CD4-positive, alpha-beta T cell treated with Interleukin-10 for 1 hour (primary cell): ENCODE measurements around the gene HIF3A.

Source experiments
- DNase-seq: peaks from one replicate; pipeline ENCODE4 v3.0.0-alpha.2; 2020

The HIF3A gene

DNA sequence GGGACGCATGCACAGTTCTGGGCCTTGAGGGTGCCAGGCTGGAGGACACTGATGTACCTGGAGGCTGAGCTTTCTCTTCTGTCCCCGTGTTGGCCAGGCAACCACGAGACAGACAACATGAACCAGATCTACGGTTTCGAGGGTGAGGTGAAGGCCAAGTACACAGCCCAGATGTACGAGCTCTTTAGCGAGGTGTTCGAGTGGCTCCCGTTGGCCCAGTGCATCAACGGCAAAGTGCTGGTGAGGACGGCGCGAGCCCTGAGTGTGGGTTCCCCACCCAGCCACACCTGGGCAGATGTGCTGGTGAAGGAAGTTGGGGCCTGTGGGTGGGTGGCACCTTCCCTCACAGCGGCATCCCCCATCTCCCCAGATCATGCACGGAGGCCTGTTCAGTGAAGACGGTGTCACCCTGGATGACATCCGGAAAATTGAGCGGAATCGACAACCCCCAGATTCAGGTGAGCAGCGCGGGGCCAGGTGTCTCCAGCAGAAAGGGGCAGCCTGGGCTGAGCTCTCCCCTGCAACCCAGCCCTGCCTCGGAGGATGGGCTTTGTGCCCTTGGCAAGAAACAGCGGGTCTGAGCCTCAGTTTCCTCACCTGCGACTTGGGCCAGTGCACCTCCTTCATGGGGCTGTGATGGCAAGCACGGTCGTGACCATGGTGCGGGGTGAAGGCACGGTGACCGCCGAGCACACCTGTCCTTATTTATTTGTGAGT, 90.3 kb downstream of the HIF3A start:
- DNase-seq, result no peak

DNA sequence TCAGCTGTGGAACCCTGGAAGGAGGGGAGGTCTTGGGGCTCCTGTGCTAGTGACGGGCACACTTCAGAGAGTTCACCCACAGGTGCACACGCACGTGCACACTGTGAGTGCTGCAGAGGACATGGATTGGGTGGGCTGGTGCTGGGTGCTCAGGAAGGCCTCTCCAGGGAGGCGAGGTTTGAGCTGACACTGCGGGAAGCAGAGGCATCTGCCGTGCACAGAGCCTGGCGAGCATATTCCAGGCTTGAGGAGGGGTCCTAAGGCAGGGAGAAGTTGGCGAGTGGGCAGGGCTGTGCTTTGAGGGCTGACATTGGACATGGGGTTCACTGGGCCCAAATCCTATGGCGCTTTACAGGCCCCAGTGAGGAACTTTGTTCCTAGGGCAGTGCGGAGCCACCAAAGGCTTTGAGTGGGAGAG, 90.9 kb downstream of the HIF3A start:
- DNase-seq, result no peak

DNA sequence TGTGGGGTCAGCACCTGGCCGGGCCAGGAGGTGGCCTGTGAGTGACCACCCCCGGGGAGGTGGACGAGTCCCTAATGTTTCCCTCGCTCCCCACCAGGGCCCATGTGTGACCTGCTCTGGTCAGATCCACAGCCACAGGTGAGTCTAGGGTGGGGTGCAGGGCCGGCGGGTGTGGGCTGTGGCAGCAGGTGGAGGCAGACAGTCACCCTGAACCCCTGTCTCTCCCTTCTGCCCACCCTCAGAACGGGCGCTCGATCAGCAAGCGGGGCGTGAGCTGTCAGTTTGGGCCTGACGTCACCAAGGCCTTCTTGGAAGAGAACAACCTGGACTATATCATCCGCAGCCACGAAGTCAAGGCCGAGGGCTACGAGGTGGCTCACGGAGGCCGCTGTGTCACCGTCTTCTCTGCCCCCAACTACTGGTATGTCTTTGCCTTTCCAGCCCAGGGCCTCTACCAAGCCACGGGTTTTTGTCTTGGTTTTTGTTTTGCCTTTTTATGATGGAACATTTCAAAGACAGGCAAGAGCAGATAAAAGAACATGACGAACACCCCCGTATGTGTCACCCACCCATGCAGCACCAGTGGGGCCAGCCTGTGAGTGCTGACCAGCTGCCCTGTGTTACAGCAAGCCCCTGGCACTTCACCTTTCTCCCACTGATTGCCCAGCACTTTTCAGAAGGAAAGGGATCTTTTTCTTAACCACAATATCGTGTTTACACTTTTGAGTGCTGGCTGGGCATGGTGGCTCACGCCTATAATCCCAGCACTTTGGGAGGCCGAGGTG, 91.7 kb downstream of the HIF3A start:
- no peak for DNase-seq

DNA sequence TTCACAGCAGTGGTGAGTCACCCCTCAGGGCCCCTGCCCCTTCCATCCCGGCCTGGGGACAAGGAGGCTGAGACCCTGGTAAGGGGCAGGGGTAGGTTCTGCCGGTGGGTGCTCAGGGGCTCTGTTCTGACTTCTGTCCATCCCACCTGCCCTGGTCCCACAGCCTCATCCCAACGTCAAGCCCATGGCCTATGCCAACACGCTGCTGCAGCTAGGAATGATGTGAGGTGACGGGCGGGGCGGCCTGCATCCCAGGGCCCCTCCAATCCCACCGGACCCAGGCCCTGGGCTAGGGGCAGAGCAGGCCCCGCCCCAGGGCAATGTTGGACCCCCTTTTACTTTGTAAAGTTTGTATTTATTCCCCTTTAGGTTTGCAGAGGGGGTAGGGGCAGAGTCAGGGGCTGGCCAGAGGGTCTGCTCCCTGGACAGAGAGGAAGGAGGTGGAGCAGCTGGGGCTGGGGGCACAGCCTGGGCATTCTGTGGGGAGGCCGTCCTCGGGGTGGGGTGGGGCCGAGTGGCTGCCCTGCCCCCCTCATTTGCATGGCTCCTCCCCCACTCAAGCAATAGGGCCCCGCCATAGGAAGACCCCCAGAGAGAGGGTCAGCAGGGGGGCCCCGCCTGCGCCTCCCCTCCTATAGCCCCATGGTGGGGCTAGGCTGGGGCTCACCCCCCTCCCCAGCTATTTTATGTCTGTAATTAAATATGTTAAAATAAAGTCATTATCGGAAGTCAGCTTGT, 93.4 kb downstream of the HIF3A start:
- DNase-seq, result no peak

DNA sequence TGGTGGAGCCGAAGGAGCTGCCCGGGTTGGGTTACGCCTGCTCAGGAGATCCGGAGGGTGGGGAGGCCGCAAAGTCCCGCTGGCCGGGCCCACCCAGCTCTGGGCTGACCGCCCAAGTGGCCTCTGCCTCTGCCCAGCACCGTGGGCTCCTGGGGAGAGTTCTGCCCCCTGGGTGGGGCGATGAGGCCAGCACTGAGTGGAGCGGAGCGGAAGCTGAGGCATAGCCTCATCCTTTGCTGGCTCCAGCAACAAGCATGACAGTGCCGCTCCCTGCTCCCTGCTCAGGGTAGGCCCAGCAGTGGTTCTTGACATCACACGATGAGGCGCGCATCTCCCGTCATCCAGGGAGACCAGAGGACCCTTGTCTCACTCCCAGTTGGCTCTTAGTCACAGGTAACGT, 94.0 kb downstream of the HIF3A start:
- DNase-seq, result no peak

DNA sequence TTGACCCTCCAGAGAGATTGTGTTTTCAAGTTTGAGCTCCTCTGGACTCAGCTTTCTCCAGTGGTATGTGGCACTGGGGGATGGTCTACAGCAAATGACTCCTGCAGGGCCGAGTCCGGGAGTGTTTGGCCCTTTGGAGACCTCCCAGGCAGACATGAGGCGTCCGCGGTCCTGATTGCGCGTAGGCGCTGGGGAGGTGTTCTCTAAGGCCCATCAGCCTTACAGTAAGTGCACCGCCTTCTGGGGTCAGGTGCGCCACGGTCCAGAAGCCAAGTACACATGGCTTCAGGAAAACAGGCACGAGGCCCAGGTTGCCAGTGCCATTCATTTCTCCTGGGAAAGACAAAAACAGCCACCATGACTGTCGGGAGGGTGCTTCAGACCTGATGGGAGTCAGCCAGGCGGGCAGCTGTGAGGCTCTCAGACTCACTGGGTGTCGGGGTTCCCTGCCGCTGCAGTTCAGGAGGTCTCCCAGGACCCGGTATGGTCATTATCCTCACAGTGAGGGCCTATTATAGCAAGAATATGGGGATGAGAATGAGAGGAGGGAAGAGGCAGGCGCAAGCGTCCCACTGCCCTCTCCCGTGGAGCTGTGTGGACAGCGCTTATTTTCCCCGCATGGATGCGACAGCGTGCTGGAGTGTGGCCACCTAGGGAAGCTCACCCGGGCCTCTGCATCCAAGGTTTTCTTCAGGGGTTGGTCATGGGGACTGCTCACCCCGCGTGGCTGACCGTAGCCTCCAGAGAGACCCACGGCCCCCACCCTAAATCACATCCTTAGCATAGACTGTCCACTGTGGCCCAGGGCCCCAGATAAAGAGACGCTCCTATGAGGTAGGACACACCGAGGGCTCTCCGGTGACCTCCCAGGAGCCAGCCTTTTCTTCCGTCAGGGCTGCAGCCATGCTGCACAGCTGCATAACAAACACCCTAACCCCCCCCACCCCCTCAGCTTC, 94.7 kb downstream of the HIF3A start:
- DNase-seq, result no peak

DNA sequence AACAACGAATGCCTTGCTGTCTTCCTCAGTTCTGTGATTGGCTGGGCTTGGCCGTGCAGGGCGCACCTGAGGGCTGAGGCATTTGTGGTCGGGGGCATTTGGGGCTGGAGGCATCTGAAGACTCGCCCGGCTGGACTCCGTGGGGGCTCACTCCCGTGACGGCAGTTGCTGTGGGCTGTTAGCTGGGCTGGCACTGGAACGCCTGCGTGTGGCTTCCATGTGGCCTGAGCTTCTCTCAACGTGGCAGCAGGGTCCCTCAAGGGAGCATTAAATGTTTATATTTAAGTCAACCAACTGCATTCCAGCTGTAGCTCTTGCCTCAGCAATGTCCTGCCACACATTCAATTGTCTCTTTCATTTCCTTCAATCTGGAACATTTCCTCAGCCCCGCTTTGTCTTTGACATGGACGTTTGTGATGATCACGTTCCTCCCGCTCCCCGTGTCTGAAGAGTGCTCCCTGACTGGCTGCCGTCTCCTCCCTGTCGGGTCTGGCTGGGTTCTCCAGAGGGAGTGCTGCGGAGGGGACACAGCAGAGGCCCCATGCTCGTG, 95.5 kb downstream of the HIF3A start:
- DNase-seq, result no peak

DNA sequence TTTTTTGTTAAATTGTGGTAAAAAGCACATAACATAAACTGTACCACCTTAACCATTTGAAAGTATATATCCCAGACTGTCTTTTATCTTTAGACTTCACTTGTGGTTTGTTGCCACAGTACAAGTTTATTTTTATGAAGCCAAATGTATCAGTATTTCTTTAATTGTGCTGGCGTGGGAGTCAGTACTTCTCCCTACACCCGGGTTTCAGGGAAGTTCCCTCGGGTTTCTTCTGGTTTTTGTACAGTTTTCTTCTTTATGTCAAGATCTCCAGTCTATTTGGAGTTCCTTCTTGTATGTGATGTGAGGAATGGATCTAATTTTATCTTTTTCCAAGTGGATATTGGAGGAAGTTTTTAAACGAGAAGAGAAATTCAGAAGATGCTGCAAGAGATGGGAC, 96.0 kb downstream of the HIF3A start:
- DNase-seq, result no peak
